ENCODE results near the gene GNG7. TPM values are rescaled to one million over a fixed set of nuclear protein-coding genes. Genes with fewer than 3 reads are reported as not detected.

GNG7 gene
- total RNA-seq, 1 experiment from 2014 or later: 7.7 TPM

- Mint-ChIP-seq H3K27ac (no peak overlapping the region), H3K27me3 (ENCODE audit: low read depth) (peaks cover 28% of the 10 kb centered on the region), H3K4me1 (peaks cover 3 to 11% of the 10 kb centered on the region in 2 experiments), H3K36me3 (ENCODE audit: insufficient read depth in 1 of 3, low read depth in 3 of 3) (peaks cover 8 to 20% (median 18%) of the 10 kb centered on the region in 3 experiments; a peak in 5 of 7 replicates), H3K9me3 (no peaks in the 10 kb centered on the region), H3K4me3 (no peak overlapping the region)
- Histone ChIP-seq H4K5ac (ENCODE audit: insufficient read length, low read depth, low read length) (no peak overlapping the region), H2BK12ac (ENCODE audit: insufficient read length, low read depth, low read length) (no peak overlapping the region), H2BK15ac (ENCODE audit: low read depth, low read length) (no peak overlapping the region), H2AK5ac (ENCODE audit: insufficient read length, low read length) (no peak overlapping the region), H3K9me3 (ENCODE audit: control insufficient read depth, low read depth, low read length) (no peaks in the 10 kb centered on the region), H3K79me1 (ENCODE audit: insufficient read depth, low read depth, low read length, poor library complexity, severe bottlenecking) (no peaks in the 10 kb centered on the region), H3K4ac (ENCODE audit: low read depth, low read length) (no peak overlapping the region), H3K18ac (ENCODE audit: insufficient read length, low read depth, low read length) (no peak overlapping the region), H3T11ph (ENCODE audit: low read length) (no peak overlapping the region), H3K9ac (ENCODE audit: extremely low read depth, insufficient read length, low read length) (no peak overlapping the region), H3K23ac (ENCODE audit: insufficient read length, low read depth, low read length) (no peak overlapping the region), H3K79me2 (ENCODE audit: insufficient read depth, low read length) (no peaks in the 10 kb centered on the region), H2AFZ (ENCODE audit: low read length) (no peak overlapping the region), H4K91ac (ENCODE audit: insufficient read length, low read depth, low read length) (no peak overlapping the region), H3K4me2 (ENCODE audit: insufficient read depth, insufficient read length, low read length) (no peak overlapping the region), H3K56ac (ENCODE audit: insufficient read length, low read depth, low read length) (no peak overlapping the region), H2BK20ac (ENCODE audit: low read depth, low read length, poor library complexity, severe bottlenecking) (no peak overlapping the region), H4K8ac (replicated peaks; ENCODE audit: insufficient read length, low read depth, low read length) (no peak overlapping the region), H3K23me2 (ENCODE audit: insufficient read length, low read depth, low read length, poor library complexity, severe bottlenecking) (no peaks in the 10 kb centered on the region), H2BK5ac (ENCODE audit: insufficient read length, low read length) (no peak overlapping the region), H3K14ac (ENCODE audit: insufficient read depth, low read length) (no peak overlapping the region; the same call in 1 of the 2 replicates), H3K27me3 (ENCODE audit: insufficient read depth, low read length) (no peaks in the 10 kb centered on the region), H4K20me1 (ENCODE audit: control insufficient read depth, insufficient read depth, insufficient read length) (peaks cover 3% of the 10 kb centered on the region), H3K27ac (ENCODE audit: insufficient read length, low read depth, low read length) (no peak overlapping the region), H2BK120ac (ENCODE audit: low read depth, low read length, poor library complexity, severe bottlenecking) (no peak overlapping the region), H3K4me1 (ENCODE audit: insufficient read depth, low read length) (no peaks in the 10 kb centered on the region; the same call in 1 of the 2 replicates)
- TF ChIP-seq CTCF (conservative IDR thresholded peaks at IDR 0.05): no peak
- no peak for DNase-seq
- WGBS (ENCODE audit: extremely low coverage, insufficient read length, low lambda C conversion rate): no CpG with 5 or more reads among the region's 26 CpGs
Observed at GRCh38 chr19:2729943-2730818, 27.7 kb upstream of the GNG7 start.
